HG03442 (cell line): Measurements from ENCODE around the gene LYSMD3.

Source experiments
- ATAC-seq: cut with Tn5 transposase; IDR thresholded peaks from one replicate; pipeline ENCODE4 v1.9.1; 2021; ENCODE audit warnings: mild to moderate bottlenecking, moderate library complexity; ENCODE audit not compliant: unreplicated experiment

Gene LYSMD3

DNA sequence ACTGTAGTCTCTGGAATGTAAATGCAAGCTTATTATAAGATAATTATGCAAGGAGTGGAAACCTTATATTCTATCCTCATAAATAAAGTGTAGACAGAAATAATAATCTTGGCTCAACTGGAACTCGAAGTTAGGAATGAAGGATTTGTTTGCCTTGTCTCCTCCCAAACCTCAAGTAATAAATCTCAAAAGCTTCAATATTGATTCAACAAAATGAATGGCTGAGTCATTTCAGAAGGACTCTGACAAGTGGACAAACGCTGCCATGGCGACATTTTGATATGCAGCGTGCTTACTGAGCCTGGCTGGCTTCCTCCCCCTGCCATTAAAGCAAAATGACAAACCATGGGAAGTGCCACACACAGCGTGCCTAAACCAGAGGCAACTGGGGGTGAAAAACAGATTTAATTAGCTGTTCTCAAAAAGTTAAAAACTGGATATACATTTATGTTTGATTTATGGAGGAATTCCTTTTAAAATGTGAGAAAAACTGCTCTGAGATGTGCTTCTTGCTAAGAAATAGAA lies 18.7 kb upstream of the LYSMD3 start:
- ATAC-seq: no peak

DNA sequence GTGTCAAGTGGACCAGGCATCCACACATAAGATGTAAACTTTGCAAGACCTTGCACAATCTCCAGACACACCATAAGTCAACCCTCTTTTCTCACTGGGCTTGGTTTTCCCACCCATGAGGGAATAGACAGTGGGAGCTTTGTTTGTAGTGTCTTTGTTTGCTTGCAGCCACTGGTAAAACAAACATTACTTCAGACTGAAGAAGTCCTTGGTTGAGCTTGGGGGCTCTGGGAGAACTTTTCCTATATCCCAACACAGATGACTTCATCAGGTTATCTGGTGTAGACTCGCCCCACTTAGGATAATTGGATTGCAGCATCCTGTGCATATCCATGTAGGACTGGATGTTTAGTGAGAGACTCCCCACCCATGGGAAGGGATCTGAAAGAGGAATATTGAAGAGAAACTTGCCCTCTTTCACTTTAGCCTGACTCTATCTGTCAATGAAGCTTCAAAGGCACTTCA lies 17.7 kb upstream of the LYSMD3 start:
- no peak for ATAC-seq

GRCh38 chr5:90546216-90546837 lies 16.9 kb upstream of the LYSMD3 start:
- no peak for ATAC-seq

DNA sequence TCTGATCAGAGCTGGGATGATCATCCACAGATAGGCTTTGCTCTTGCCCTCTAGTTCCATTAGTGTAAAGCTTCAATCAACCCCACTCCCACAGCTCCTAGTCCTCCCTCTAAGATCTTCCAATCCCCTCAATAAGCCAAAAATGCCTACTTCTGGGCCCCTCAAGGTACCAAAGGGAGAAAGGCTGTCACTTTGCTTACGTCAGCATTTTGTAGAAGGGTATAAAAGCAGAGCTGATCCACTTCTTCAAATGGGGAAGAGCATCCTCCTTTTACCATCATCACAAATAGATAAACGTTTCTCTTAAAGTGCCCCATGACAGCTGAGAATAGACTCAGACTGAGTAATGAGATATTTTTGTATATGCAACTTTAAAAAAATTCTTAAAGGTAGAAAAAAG lies 16.1 kb upstream of the LYSMD3 start:
- ATAC-seq: no peak

GRCh38 chr5:90542827-90543519 lies 13.6 kb upstream of the LYSMD3 start:
- ATAC-seq: no peak

DNA sequence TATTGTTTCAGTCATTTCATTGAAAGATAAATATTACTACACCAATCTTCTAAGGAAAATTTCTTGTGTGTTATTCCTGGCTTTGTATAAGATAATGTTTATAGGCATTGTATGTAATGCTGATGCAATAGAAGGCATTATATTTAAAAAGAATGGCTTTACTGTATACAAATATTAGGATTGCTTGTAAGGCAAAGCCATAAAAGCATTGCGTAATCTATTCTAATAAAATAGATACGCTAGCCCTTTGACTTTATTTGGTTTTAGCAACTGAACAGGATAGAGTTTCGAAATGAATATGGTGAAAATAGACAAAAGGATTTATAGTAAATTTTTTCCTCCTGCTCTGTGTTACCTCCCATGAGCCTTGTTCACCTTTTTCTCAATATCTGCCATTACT lies 5.5 kb upstream of the LYSMD3 start:
- ATAC-seq: no peak

DNA sequence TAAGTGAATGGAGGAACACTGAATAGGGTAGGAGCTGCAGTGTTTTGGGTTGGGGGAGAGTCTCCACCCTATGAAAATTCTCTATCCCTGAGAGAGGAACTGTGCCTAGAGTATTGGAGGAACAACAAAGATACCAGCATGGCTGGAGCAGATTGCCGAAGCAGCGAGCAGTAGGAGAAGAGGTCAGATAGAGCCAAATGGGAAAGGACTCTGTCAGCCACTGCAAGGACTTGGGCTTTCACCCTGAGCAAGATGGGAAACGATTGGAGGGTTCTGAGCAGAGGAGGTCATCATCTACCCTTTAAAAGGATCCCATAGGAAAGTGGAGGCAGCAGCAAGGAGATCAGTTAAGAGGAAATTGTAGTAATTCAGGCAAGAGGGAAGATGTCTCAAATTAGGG lies 4.4 kb upstream of the LYSMD3 start:
- ATAC-seq: no peak

GRCh38 chr5:90530736-90531487 lies 1.5 kb upstream of the LYSMD3 start:
- ATAC-seq: no peak

DNA sequence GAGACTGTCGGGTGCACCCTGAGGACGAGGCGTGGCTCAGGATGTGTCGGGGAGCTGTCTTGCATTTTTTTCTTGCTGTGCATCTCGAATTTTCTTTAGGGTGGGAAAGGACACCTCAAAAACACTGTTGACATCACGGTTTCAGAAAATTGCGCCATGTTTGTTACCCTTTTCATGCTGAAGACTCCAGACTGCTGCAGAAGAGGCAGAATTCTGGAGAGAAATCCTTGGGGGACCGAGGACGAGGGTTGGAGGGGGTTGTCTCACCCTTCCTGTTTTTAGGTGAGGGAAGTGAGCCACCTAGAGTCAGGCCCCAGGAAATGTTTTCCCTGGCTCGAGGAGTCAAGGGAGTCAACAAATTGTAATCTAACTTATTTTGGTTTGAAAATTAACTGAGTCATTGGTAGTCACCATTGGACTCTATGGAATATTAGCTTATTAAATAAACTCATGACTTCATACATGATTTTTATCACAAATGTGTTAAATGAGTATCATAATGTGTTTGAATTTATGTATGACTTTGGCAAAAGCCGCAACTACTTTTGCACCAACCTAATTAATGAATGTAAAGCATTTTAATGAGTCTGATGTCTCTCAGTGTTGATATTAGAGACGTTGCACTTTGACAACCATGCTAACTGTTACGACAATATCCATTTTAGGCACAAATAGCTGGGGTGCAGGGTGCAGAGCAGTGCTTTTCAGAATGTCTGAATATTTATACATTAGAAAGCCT lies 724 bp upstream of the LYSMD3 start:
- ATAC-seq: peak; percentile 40

GRCh38 chr5:90528601-90529193 lies 687 bp downstream of the LYSMD3 start:
- peak; percentile 3 for ATAC-seq

DNA sequence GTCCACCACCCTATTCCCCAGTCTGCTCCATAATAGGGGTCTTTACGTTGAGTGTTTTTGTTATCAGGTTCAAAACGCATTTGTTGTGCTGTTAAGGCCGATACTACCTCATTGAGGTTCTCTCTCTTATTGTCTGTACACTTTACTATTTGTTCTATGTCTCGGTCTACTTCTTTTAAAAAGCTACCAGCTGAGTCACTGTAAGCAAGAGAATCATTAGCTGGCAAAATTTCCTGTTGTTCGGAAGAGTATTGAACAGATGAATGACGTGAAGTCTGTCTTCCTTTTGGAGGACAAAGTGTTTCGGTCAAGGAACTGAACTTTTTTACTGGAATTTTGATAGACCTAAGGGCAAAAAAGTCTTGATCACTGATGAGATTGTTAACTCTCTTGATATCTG lies 10.3 kb downstream of the LYSMD3 start:
- no peak for ATAC-seq

DNA sequence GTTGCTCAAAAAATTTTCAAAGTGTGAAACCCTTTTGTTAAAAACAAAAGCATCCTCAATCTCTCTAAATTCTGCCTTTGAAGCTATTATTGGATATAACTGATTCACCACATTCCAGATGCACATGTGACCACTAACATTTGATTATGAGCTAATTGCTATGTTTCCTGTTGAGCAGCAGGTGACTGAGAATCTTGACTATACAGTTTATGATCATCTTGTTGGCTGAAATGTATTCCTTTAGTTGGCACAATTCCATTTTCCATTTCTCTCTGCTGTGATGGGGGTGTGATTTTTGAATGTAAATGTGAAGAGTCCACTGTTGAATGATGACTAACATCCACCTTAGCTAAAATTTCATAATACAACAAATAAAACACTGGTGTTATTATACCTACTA lies 10.7 kb downstream of the LYSMD3 start:
- peak; percentile 57 for ATAC-seq

DNA sequence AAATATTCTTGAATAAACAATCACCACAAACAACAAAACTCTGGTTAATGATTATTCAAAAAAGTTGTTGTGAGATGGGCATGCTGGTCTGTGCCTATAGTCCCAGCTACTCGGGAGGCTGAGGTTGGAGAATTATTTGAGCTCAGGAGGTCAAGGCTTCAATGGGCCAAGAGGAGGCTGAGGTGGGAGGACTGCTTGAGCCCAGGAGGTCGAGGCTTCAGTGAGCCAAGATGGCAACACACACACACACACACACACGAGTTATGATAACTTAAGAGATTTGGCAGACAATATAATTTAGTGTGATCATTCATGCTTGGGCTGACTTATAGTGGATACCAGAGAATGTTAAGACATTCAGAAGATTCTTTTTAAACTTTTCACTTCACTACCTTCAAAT lies 14.9 kb downstream of the LYSMD3 start:
- ATAC-seq: no peak

DNA sequence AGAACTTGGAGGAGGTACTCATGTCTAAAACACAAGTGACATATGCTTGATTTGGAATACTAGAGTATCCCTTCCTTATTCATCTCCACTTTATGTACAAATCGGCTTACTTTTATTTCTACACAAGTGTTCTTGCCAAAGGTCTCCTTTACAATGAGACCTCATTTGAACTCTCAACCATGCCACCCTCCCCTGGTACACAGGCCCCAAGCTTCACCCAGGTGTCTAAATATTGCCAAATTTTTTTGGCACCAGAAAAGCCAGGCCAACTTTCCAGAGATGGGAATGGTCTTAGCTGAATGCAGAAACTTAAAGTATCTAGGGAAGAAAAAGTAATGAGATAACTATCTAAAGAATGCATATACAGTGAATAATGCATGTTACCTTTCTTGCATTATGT lies 18.9 kb downstream of the LYSMD3 start:
- no peak for ATAC-seq

DNA sequence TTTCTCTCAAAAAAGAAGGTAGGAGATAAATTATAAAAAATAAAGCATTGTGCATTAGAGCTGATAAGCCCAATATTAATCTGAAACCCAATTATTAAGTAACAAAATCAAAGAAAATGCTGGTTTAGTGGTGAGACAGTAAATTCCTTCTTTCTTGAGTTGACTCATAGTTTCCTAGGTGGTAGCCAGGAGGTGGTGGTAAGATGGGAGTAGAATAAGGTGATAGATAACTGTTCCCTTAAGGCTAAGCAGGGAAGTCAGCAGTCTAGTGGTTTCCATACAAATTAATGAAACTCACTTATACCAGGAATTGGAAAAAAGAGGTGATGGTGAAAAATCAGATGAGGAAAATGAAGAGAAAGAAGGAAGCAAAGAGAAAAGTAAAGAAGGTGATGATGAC lies 23.2 kb downstream of the LYSMD3 start:
- no peak for ATAC-seq

DNA sequence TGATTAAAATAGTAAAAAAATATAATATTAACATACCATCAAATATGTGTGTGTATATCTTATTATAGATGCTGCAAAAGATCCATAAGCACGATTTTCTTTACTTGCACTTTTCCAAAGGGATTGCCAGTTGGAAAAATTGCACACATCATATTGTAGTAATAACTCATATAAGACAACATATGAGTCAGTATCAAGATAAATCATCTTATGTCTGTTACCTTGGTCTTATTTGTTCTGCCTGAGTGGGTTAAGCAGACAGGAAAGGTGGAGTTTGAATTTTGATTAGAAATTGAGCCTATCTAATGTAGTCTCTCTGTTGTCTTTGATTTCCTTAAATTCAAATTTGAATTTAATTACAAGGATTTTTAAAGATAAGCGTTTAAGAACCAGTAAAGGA lies 24.6 kb downstream of the LYSMD3 start:
- no peak for ATAC-seq

DNA sequence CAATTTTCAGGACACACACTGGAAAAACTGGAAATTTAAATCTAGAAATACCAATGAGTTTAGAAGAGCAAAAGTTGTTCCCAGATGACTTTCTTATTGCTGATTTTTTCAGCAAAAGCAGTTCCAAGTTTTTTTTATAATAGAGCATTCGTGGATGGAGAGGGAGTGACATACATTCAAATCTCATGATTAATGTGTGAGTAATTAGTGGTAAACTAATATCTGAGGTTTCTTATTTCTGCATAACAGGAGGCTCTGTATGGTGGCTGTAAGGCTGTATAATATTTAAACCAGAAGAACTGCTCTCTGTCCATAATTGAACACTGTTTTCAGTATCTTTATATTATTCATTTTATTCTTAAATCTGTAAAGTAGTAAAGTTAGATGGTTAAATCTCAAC lies 25.8 kb downstream of the LYSMD3 start:
- ATAC-seq: no peak

GRCh38 chr5:90495146-90495545 lies 34.2 kb downstream of the LYSMD3 start:
- ATAC-seq: no peak

- ATAC-seq: no peak
Observed at GRCh38 chr5:90494043-90494442, 35.3 kb downstream of the LYSMD3 start.

DNA sequence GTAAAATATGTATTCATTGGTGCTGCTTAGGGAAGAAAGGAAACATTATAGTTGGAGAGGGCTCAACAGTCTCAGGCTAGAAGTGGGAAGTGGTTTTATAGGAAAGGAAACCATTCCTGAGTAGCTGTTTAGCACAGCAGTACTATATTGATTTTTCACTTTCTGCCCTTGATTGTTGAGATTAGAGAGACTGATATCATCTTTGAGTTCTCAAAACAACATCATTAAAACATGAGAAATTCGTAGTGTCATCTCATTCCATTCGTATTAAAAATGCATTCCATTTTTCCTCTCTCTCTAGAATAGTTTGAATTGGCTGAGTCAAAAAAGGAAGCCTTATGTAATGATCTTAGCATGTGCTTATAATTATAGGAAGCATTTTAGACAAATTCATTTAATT lies 40.6 kb downstream of the LYSMD3 start:
- no peak for ATAC-seq

DNA sequence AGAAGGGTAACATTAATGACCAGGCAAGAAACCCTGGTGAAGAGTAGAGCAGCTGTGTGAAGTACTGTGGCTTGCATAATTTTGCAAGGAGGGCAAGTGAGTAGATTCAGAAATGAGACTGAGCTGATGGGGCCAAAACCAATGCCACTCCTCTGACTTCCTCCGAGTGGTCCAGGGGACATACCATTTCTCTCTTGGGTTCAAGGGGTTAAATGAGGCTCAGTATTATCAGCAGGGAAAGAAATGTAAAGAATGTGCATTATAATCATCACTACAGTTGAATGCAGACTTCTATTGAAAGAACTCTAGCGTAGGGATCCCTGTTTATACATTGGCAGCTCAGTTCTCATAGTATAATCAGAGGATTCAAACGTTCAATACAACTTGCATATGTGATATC lies 44.8 kb downstream of the LYSMD3 start:
- no peak for ATAC-seq
